ENCODE data around the gene PLPP3.

GRCh38 chr1:56501888-56502287 is 77.5 kb downstream of the PLPP3 start:
- TF ChIP-seq CTCF (IDR thresholded peaks at IDR 0.05) (no peak), POLR2A (IDR thresholded peaks at IDR 0.05) (no peak)

Data from adrenal gland (tissue), 5 donors.